Fibroblast of skin of right biceps (primary cell): ENCODE data around the gene TIAM1.
A peak's percentile ranks its signal among the peaks of the same experiment; 100 is the strongest.

Experiments used
- DNase-seq: peaks from one replicate; pipeline ENCODE4 v3.0.0-alpha.2; 2013

Gene TIAM1

GRCh38 chr21:31282095-31282709 is 61.9 kb downstream of the TIAM1 start:
- peak; percentile 94 for DNase-seq

- DNase-seq = no peak
Measured at GRCh38 chr21:31281561-31281960, 62.5 kb downstream of the TIAM1 start.

GRCh38 chr21:31279986-31280385 is 64.1 kb downstream of the TIAM1 start:
- DNase-seq = peak; percentile 31

GRCh38 chr21:31279214-31279613 is 64.8 kb downstream of the TIAM1 start:
- DNase-seq = no peak

GRCh38 chr21:31278511-31279130 is 65.4 kb downstream of the TIAM1 start:
- no peak for DNase-seq

GRCh38 chr21:31276663-31277062 is 67.4 kb downstream of the TIAM1 start:
- DNase-seq = no peak

GRCh38 chr21:31275901-31276300 is 68.2 kb downstream of the TIAM1 start:
- DNase-seq = no peak

- DNase-seq = no peak
Measured at GRCh38 chr21:31273278-31273677, 70.8 kb downstream of the TIAM1 start.

- DNase-seq = no peak
Measured at GRCh38 chr21:31268090-31268489, 76.0 kb downstream of the TIAM1 start.

- DNase-seq = no peak
Measured at GRCh38 chr21:31267644-31268043, 76.4 kb downstream of the TIAM1 start.

- DNase-seq = no peak
Measured at GRCh38 chr21:31266241-31266640, 77.8 kb downstream of the TIAM1 start.

- no peak for DNase-seq
Measured at GRCh38 chr21:31265366-31266013, 78.6 kb downstream of the TIAM1 start.

- DNase-seq = no peak
Measured at GRCh38 chr21:31264574-31264973, 79.5 kb downstream of the TIAM1 start.

- DNase-seq = no peak
Measured at GRCh38 chr21:31262728-31263127, 81.3 kb downstream of the TIAM1 start.

- DNase-seq = no peak
Measured at GRCh38 chr21:31261759-31262158, 82.3 kb downstream of the TIAM1 start.

- no peak for DNase-seq
Measured at GRCh38 chr21:31260790-31261189, 83.3 kb downstream of the TIAM1 start.

GRCh38 chr21:31258073-31258472 is 86.0 kb downstream of the TIAM1 start:
- no peak for DNase-seq

- DNase-seq = no peak
Measured at GRCh38 chr21:31257265-31257664, 86.8 kb downstream of the TIAM1 start.

GRCh38 chr21:31255896-31256295 is 88.2 kb downstream of the TIAM1 start:
- DNase-seq = no peak

GRCh38 chr21:31255036-31255435 is 89.0 kb downstream of the TIAM1 start:
- no peak for DNase-seq

GRCh38 chr21:31254131-31254530 is 89.9 kb downstream of the TIAM1 start:
- no peak for DNase-seq

GRCh38 chr21:31253684-31254083 is 90.4 kb downstream of the TIAM1 start:
- no peak for DNase-seq

- DNase-seq = no peak
Measured at GRCh38 chr21:31252611-31253010, 91.5 kb downstream of the TIAM1 start.

GRCh38 chr21:31252091-31252490 is 92.0 kb downstream of the TIAM1 start:
- DNase-seq = no peak

GRCh38 chr21:31251686-31252085 is 92.4 kb downstream of the TIAM1 start:
- no peak for DNase-seq
